GM21619 (cell line): ENCODE results near the gene ARL14.

Experiments
- ATAC-seq: cut with Tn5 transposase; IDR thresholded peaks from one replicate; pipeline ENCODE4 v1.9.1; 2021; ENCODE audit not compliant: unreplicated experiment

ARL14 gene

GRCh38 chr3:160719710-160720109 lies 42.8 kb downstream of the ARL14 start:
- ATAC-seq = no peak

DNA sequence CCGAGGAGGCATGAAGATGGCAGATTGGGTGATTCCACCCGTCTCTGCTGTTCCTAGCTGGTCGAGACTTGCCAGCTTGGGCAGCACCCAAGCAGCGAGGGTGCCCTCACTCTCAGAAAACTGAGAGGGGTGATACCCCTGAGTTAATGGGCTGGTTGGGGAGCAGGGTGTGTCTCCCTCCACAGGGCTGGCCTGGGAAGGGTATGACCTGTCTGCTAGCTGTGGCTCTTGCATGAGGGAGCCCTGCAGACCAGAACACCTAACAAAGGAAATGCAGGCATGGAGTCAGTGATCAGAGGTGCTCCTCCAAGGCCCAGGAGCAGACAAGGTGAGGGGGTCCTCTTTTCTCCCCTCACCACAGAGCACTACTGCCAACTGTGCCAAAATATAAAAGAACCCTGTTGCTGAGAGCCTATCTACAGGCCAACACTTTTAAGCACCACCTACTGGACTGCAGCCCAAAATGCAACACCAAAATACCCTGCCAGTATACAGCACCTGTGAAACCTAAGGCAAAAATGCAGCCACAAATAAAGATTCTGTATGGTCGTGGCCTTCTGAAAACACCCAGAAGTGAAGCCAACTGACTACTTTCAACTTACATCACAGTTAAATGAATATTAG lies 43.3 kb downstream of the ARL14 start:
- ATAC-seq = peak; percentile 65

DNA sequence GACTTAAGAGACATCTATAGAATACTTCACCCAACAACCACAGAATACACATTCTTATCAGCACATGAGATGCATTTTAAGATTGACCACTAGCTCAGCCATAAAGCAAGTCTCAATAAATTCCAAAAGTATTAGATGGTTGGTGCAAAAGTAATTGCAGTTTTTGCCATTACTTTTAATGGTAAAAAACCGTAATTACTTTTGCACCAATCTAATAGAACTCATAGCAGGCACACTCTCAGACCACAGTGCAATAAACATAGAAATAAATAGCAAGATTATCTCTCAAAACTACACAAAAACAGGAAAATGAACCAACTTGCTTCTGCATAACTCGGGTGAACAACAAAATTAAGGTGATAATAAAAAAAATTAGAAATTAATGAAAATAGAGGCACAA lies 45.4 kb downstream of the ARL14 start:
- no peak for ATAC-seq

GRCh38 chr3:160725338-160725737 lies 48.4 kb downstream of the ARL14 start:
- no peak for ATAC-seq
